Measurements from ENCODE around the gene CEP295NL. TPM values are rescaled to one million over a fixed set of nuclear protein-coding genes. Genes with fewer than 3 reads are reported as not detected.

CEP295NL gene
- total and polyA plus RNA-seq, 2 of the 13 experiments (the other 11 are each of a cell fraction or from before 2014, with no cell fraction given), result not detected

DNA sequence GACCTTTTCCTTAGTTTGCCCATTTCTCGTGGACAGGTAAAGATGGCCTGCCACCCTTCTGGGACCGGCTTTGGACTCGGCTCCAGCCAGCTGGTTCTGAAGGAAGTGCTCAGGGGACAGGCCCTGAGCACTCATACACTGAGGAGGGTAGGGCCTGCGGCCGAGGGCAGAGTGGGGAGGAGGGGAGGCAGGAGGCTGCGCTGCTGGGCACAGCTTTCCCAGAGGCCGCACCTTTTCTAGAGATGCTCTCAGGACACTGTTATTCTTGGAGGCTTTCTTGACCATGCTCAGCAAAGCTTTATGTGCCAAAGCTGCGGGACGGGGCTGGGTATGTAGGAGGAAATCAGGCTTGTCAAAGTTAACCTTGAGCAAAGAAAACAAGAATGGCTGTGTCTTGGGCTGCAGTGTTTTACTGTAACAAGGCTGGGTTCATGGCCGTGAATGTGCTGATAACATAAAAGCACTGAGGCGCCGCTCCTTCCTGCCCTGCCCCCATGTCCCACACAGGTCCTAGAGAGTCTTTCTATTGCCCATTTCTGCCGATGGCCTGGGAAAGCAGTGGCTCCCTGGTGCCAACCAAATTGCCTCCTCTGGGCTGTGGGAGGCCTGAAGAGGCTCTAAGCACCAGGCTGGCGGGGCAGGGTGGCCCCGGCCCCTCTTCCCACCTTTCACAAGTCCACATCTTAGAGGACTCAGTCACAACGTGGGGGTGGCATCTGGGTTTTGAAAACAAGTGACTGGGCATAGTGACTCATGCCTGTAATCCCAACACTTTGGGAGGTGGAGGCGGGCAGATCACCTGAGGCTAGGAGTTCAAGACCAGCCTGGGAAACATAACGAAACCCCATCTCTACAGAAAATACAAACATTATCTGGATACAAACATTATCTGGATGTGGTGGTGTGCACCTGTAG is 44.5 kb upstream of the CEP295NL start (continued):
- TF ChIP-seq ZNF574 (CRISPR knock-in tag; IDR thresholded peaks at IDR 0.05) (peak; percentile 70), SOX5 (CRISPR knock-in tag; IDR thresholded peaks at IDR 0.05; ENCODE audit: borderline replicate concordance) (peak; percentile 50; the same call in 1 of the 2 replicates), PATZ1 (CRISPR knock-in tag; IDR thresholded peaks at IDR 0.05) (peak; percentile 54; the same call in 1 of the 2 replicates), ZNF274 (CRISPR knock-in tag; IDR thresholded peaks at IDR 0.05) (0 out of 2 replicates have a peak, but pooled peaks have one; percentile 21), ZBTB21 (CRISPR knock-in tag; IDR thresholded peaks at IDR 0.05) (no peak), ZNF263 (CRISPR knock-in tag; IDR thresholded peaks at IDR 0.05) (peak; percentile 77), ZFX (CRISPR knock-in tag; IDR thresholded peaks at IDR 0.05; ENCODE audit: low read depth) (0 out of 2 replicates have a peak, but pooled peaks have one; percentile 23), ZMYM3 (CRISPR knock-in tag; IDR thresholded peaks at IDR 0.05) (peak; percentile 39; the same call in 1 of the 2 replicates), HIC2 (CRISPR knock-in tag; IDR thresholded peaks at IDR 0.05; ENCODE audit: low read depth) (peak; percentile 89), ZNF75D (CRISPR knock-in tag; IDR thresholded peaks at IDR 0.05; ENCODE audit: borderline replicate concordance) (no peak), MED1 (CRISPR knock-in tag; IDR thresholded peaks at IDR 0.05) (peak; percentile 63; the same call in 1 of the 2 replicates), HMG20B (CRISPR knock-in tag; conservative IDR thresholded peaks at IDR 0.05) (0 out of 2 replicates have a peak, but pooled peaks have one; percentile 28), ZNF343 (CRISPR knock-in tag; IDR thresholded peaks at IDR 0.05) (no peak), PAXIP1 (CRISPR knock-in tag; conservative IDR thresholded peaks at IDR 0.05) (peak; percentile 34; the same call in 1 of the 2 replicates), E2F2 (CRISPR knock-in tag; IDR thresholded peaks at IDR 0.05; ENCODE audit: borderline replicate concordance) (no peak)
- TF ChIP-seq, protein P1, sequence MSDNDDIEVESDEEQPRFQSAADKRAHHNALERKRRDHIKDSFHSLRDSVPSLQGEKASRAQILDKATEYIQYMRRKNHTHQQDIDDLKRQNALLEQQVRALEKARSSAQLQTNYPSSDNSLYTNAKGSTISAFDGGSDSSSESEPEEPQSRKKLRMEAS (IDR thresholded peaks at IDR 0.05), result no peak

Measured in HepG2 (cell line).